Measurements from ENCODE around the gene VASH1.

The VASH1 gene

DNA sequence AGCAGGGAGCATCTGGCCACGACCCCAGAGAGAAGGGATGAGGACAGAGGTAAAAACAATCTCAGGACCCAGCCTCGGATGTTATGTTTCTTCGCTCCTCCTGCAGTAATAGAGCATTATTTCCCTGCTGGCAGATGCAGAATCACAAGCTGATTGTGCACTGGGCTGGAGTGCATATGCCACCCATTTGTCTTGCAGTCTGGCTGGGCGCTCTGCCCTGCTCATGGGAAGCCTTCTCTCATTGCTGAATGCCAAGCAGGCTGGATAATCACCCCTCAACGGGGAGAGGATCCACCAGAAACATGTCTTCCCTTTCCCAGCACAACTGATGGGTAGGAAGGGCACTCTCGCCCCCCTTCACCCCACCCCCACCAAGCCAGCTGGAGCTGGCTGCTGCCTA, 8.5 kb upstream of the VASH1 start:
- DNase-seq, result no peak

DNA sequence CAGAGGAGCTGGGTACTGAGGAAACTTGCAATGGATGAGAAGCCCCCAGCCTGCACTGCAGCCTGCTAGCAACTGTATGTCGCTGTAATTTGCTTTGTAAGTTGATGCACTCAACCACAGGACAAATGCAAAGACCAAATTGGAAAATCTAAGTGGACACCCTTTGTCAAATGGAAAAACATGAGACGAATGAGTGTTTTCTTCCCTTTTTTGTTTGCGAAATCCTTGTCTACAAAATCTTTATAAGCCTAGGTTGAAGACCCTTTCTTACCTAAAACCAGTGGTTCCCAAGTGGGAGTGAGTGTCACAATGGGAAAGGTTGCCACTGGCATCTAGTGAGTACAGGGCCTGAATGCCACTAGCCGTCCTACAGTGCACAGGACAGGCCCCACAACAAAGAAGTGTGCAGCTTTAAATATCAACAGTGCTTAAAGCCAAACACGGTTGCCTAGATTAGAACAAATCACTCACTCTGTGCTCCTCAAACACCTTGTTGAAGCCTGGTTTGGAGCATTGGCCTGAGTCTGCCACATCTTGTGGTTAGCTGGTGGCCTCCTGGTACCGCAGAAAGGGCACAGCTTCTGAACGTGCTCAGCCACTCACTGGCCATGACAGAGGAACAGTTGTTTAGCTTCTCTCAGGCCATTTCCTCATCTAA, 7.6 kb upstream of the VASH1 start:
- DNase-seq, result no peak

DNA sequence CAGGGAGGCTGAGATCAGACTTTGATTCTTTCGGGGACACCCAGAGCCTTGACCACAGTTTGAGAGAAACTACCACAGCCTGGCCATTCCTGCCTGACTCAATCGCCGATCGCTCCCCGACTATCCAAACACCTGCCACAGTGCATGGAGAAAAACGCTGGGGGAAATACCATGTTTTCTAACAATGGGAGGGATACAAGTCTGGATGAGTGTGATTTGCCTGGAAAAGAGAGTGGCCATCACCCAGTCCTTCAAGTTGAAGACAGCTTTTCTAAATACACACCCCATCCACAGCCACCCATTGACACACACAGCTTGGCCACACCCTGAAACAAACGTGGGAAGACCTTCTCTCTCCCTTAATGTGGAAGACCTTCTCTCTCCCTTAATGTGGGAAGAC, 6.7 kb upstream of the VASH1 start:
- DNase-seq, result no peak

DNA sequence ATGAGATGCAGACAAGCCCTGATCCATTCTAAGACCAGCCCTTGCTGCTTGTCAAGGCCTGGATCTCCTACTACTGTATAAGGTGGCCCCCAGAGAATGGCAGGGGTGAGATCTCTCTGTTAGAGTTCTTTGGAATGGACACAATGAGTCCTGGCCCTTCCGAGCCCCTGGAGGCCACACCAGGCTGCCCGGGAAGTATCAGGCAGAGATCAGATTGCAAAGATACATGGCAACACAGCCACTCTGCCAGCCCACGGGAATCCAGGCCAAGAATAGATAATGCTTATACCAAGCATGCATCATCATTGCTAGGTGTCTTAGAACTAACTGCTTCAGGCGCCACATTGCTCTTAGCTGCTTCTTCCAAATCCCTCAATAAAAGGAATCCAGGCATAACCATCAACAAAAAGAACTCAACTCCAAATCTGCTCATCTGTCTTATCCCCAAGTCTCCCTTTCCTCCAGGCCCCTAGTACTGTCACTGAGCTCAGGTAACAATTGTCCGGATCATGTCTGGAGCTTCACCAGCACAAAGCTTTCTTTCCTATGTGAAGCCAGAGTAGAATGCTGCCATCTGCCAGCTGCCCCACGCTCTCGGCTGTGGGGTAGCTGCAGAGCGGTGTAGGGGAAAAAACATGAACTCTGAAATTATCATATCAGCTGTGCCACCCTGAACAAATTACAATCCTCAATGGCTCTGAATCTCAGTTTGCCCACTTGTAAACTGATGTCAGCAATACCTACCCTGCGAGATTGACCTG, 5.5 kb upstream of the VASH1 start:
- DNase-seq, result no peak

DNA sequence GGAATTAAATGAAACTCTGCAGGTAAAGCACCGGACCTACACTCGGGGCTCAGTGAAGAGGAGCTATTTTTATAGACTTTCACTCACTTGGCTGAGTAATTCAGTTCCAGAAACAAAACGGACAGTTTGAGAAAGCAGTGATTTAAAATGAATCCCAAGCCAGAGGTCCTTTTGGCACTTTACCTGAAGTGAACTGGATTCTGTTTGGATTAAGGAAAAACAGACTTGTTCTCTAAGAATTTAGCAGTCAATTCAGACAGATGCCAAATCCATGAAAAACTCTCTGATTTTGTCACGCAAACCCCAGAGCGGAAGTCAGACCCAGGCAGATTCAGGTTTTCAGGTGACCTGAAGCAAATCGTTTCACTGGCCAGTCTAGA, 4.9 kb upstream of the VASH1 start:
- no peak for DNase-seq

DNA sequence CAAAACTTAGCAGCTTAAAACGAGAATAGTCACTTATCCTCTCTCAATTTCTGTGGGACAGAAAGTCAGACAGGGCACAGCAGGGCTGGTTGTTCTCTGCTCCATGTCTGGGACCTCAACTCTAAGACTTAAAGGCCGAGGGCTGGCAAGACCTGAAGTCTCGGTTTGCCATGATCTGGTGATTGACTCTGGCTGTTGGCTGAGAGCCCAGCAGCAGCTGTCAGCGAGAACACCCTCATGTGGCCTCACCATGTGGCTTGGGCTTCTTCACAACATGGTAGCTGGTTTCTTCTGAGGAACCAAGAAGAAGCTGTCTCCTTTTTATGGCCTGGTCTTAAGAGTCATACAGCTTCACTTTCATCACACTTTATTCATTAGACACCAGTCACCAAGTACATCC, 1.7 kb upstream of the VASH1 start:
- DNase-seq, result no peak

DNA sequence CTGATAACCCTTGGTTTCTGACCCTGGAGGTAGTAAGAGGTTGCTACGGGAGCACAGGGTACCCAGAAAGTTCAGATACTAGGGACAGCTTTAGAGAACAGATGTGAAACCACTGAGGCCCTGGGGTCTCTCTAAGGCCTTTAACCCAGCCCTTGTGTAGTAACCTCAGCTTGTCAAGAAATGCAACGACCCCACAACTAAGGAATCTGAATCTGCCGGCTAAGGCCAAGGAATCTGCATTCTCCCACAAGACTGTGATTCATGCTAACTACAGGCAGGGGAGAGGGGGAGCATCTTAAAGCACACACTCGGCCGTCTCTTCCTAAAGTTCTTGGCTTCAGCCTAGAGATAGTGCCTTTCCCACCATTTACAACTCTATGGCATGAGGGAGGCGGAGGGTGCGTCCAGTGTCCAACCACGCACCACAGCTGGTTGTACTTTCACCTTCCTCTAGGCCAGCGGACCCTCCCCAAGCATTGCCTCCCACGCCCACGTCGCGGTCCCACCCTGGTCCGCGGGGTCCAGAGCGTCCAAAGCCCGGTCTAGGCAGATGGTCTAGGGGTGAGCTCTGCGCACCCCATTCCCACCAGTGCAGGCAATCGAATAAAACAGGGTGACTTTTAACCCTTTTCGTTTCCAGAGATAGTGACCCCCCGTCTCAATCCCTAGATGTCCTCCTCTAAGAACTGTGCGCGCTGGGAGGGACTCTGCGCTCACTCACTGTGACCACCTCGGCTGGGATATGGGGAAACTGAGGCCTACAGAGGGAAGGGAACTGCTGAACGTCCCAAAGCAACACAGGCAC, 735 bp upstream of the VASH1 start:
- DNase-seq, result no peak

DNA sequence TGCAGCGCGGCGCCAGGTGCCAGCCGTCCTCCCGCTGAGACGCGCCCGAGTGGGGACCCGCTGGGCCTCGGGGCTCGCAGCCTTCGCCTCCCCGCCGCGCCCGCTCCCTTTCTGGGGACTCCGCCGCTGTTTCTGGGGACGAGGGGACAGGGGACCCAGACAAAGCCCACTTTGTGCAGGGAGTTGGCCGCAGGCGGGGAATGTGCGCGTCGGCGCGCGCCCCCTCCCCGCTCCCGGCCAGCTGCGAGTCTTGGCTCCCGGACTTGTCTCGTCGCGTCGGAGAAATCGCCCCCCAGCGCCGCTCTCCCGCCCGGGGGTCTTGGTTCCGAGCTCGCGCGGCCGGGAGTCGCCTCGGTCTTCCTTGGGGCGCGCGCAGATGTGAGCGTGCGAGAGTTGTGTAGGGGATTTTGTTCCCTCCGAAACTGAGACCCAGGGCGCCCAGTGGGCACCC, 717 bp downstream of the VASH1 start:
- DNase-seq, result peak; percentile 55

DNA sequence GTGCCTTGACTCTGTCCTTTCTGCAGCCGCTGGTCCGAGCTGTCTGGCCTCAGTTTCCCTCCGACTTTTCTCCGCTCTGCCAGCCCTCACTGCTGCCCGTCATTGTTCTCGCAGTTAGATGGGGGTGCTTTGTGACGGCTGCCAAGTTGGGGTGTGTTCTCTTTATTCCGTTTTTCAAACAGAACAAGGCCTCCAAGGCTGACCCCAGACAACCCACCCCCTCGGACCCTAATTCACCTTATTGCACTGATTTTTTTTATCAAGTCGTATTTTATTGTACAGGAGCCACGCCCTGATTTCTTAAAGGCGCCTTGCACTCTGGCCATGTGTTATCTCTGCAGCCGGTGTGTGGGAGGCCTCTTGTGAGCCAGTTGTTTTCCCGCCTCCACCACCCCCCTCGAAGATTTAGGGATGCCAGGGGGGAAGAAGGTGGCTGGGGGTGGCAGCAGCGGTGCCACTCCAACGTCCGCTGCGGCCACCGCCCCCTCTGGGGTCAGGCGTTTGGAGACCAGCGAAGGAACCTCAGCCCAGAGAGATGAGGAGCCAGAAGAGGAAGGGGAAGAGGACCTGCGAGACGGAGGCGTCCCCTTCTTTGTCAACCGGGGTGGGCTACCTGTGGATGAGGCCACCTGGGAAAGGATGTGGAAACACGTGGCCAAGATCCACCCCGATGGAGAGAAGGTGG, 1.3 kb downstream of the VASH1 start:
- no peak for DNase-seq

DNA sequence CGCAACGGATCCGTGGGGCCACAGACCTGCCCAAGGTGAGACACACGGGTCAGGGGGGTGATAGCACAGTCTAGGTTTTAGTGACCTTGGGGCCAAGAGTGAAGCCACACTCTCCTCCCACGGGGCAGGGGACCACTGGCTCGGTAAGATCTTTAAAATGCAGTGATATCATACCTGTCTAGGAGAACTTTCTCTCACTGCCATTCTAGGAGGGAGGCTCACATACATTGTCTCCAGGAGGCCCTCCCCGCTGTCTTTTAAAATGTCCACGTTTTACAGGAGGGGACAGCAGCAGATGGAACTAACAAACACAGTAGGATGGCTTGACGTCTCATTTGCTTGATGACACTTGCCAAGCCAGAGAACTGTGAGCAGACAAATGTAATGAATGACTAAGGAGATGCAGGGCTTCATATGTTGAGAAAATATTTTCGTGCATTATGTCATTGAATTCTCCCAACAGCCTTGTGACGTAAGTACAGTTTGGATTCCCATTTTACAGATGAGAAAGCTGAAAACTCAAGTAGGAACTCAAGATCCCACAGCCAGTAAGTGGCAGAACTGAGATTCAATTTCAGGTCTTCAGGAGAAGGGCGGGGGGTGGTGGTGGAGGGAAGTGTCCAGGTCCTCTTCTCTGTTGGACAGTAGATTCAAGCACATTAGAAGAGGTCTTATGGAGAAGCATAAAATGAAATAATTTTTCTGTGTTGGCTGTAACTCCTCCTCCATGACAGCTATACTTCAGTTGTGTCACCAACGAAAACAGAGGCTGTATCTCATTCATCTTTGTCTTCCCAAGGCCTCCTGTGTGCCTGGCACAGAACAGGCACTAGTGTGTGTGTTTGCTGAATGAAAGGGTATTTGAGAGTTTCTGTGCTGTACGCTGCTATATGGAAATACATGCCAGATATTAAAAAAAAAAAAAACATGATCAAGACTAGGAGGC, 2.1 kb downstream of the VASH1 start:
- no peak for DNase-seq

DNA sequence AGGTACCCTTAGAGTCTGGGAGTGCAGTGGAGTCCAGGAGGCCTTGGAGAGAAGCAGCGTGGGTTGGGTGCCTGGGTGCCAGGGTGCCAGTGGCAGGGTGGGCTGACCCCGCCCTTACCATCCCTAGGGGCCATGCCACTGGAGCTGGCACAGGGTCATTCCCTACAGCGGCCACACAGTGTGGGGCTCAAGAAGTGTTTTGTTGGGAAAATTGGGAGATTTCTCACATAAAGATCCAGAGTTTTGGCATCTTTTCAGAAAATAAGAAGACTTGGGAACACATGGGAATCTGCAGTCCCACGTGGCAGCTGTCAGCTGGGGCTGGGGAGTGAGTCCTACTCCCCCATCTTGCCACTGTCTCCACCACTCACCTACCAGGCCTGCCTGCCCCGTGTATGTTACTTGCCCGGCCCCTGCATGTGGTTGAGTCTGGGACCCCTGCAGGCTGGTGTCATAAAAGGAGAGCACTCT, 4.2 kb downstream of the VASH1 start:
- DNase-seq, result no peak

DNA sequence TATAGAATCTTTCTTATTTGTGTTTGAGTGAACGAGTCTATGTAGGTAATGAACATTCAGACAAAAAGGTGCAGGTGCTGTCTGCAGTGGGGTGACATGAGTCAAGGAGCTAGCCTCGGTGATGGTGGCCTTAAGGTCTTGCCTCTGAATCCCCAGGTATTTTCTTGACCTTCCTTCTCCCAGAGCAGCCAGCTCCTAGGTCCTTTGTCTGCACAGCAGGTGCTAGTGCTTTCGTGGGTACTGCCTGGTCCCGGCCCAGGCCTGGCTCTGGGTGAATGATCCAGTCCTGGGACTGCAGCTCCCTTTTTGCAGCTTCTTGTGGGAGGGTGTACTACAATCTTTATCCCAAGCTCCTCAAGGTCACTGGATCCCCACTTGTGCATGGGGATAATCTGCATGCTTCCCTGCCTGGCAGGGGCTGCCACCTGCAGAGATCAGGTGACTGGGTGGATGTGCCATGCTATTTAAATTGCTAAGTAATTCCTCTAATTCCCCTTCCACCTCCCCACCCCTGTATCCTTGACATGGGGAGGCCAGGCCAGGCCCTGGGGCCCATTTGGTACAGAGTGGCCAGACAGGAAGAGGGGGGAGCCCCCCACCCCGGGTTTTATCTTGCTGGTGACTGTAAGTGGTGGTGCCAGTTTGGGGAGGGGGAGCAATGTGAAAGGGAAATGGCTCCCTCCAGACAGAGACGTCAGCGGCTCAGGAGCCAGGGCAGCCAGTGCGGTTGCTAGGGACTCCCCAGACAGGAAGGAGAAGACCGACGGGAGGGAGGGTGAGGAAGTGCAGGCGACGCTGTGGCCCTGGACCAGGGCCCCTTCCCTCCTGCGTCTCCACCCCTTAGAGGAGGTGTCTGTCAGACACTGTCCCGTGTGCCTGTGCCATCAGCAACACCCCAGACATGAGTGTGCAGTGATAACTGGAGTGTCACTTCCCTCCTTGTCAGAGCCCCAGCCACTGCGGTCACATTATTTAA, 6.7 kb downstream of the VASH1 start:
- peak; percentile 20 for DNase-seq

DNA sequence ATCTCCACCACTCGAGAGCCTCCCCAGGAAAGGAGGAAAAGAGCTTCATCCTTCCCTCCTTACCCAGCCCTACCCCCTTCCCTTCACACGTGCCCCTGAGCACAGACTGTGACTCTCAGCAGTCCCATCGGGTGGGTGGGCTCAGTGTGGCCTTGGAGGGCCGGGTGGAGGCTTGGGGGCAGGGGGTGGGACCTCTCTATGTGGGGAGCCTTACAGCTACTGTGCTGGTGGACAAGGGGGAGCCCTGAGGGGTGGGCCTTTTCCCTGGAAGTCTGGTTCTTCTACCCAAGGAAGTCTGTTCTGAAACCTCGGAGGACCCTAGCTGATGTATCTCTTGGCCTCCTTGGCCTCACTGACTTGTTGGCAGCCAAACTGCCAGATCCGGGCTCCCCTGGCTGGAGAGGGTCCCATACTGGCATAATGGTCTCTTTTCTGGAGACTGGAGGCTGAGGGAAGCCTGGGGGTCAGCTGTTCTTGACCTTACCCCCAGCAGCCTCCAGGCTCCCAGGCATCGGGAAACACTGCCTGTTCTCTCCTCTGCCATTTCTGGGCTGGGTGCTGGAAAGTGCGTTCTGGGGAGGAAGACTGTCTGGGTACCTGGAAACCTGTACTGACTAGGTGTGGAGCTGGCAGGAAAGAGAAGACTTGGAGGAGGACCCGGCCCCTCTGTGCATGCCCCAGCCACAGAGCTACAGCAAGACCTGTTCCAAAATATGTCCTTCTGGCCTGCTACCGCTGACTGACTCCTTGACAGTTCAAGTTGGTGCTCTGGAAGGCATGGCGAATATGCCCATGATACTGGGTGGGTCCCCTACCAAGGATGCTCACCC, 7.6 kb downstream of the VASH1 start:
- no peak for DNase-seq

DNA sequence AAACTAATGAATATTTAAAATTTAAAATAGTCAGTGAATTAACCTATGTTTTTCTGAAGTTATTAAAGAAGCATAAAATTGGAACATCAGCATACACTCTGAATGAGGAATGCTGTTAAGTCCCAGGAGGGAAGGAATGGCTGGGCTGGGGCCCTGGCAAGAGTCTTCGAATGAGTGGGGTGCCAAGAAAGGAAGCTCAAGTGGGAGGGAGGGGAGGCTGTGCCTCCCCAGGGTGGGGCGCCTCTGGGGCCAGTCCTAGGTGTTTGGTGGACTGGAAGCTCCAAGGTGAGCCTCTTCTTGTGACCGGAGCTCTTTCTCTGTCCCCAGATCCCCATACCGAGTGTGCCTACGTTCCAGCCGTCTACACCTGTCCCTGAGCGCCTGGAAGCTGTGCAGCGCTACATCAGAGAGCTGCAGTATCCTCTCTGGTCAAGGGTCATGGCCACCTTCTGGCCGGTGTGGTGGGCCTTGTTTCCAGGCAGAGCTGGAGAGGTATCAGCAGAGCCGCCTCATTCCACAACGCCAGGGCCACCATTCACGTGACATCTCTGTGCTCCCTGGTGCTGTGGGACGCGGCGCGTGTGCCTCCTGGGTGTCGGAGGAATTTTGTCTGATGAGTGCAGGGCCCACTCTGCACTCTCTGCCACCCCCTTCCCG, 8.5 kb downstream of the VASH1 start:
- DNase-seq, result no peak

DNA sequence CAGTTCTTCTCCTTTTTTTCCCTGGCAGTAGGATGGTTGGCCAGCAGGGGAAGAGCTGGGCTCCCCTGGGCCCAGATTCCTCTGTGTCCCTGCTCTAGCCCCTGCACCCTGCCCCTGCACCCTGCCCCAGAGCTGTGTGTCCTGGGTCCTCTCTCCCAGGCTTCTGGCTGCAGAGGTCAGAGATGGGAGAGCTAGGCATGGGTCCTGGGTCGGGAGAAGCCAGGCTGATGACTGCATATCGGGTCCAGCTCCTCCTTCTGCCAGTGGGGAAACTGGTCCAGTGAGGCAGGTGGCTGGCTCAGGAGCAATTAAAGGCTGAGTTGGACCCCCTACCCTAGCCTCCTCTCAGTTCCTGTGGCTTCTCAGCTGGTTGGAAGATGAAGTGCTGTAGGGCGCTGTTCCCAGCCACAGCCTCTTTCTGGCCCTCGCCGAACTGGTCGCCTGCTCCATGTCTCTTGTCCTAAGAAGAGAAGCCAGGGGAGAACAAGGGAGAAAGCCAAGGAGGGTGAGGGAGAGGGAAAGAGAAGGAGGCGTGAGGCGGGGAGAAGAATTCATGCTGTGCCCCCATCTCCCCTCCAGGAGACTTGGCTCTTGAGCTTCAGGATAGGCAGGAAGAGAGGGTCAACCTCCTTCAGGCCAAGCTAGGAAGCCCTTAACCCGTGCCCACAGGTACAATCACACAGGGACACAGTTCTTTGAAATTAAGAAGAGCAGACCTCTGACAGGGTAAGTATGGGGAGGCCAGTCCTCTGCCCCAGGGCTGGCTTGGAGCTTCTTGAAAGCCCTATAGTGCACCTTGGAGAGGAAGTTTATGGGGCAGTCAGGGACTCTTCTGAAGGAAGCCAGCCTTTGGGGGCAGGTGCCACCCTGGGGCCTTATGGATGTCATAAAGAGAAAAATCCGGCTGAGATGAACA, 9.5 kb downstream of the VASH1 start:
- no peak for DNase-seq

DNA sequence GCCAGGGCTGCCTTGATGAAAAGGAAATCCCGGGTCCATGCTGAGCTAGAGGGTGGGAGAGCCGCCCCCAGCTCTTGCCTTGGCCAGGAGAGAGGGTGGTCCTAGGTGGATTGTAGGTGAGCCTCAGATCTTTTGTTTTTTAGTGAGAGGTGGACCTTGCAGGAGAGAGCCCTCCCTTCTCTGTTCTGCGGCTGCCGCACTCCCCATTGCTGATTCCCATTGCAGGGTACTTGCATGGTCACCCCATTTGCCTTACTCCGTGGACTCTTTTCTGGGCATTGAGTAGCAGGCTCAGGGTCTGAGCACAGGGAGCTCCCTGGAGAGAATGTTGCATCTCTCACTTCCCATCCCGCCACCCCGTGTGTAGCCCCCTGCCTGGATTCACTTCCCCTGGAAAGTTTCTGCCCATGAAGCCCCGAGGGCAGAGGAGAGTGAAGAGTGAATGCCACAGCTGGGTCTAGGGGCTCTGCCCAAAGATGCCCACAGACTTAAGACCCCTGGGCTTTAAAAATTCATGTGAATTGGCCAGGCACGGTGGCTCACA, 10.2 kb downstream of the VASH1 start:
- no peak for DNase-seq

DNA sequence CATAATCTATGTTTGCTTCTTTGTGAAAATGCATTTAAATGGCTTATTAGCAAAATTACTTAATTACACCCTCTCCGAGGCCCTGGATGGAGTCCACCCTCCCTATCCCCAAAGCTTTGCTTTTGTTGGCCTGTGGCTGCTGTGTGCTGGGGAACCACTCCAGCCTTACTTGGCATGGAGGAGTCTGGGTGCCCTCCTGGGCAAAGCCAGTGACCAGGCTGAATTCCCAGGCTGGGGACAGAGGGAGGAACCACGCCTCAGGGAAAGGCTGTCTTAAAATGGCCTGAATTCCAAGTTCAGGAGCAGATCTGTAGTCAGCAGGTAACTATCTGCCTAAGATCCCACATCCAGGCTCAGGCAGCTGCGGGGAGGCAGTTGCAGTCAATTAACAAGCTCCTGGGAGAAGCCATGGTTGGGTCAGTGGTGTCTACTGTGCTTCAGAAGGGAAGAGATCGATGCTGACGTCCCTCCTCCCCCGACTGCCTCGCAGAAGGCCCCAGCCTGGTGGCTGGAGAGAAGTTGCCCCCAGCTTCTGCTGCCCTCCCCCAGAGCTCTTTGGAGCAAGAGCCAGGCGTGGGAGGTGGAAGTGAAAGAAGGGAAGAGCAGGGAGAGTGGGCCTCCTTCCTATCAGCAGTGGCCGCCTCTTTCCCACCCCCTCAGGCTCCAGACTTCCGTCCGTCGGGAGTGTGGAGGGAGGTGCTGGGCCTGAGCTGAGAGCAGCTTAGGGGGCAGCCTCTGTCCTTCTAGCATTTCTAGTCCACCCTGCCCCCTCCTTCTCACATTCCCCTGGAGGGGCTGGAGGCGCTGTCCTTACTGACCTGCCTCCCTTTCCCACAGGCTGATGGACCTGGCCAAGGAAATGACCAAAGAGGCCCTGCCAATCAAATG, 11.3 kb downstream of the VASH1 start:
- no peak for DNase-seq
